Erythroblast (primary cell): ENCODE measurements around the gene SAP130.

Experiments used
- DNase-seq, 2 experiments: peaks; one replicate each; lab custom pipeline; 2025; lab: John Stamatoyannopoulos, UW
- GATA1 ChIP-seq: IDR thresholded peaks from 2 replicates; pipeline ENCODE4 v1.6.1; 2011; ENCODE audit warnings: low read depth, mild to moderate bottlenecking, control low read depth, low read length, moderate library complexity
- POLR2A ChIP-seq: IDR thresholded peaks from 2 replicates; pipeline ENCODE4 v1.6.1; 2011; ENCODE audit warnings: mild to moderate bottlenecking, low read length

The SAP130 gene

GRCh38 chr2:128039535-128039934 lies 11.7 kb upstream of the SAP130 start:
- DNase-seq: no peak
- no peak for TF ChIP-seq GATA1
- TF ChIP-seq POLR2A: no peak

GRCh38 chr2:128038411-128038810 lies 10.6 kb upstream of the SAP130 start:
- TF ChIP-seq GATA1 (no peak), POLR2A (no peak)
- DNase-seq: no peak

- TF ChIP-seq GATA1 (no peak), POLR2A (no peak)
- DNase-seq: no peak
Measured at GRCh38 chr2:128037649-128038048, 9.8 kb upstream of the SAP130 start.

- DNase-seq: no peak
- TF ChIP-seq GATA1 (no peak), POLR2A (no peak)
Measured at GRCh38 chr2:128036748-128037607, 9.1 kb upstream of the SAP130 start.

GRCh38 chr2:128032092-128032491 lies 4.2 kb upstream of the SAP130 start:
- TF ChIP-seq GATA1 (no peak), POLR2A (no peak)
- DNase-seq: no peak

GRCh38 chr2:128028668-128029054 lies 802 bp upstream of the SAP130 start:
- peak; percentile 80 to 93 for DNase-seq
- TF ChIP-seq POLR2A (no peak), GATA1 (no peak)

GRCh38 chr2:128027278-128027800 lies 520 bp downstream of the SAP130 start:
- DNase-seq: peak; percentile 99
- TF ChIP-seq GATA1 (no peak), POLR2A (no peak)

- TF ChIP-seq GATA1: no peak
- no peak for TF ChIP-seq POLR2A
- DNase-seq: peak; percentile 22 to 45
Measured at GRCh38 chr2:128026448-128027277, 1.2 kb downstream of the SAP130 start.

- no peak for DNase-seq
- TF ChIP-seq GATA1: no peak
- TF ChIP-seq POLR2A: no peak
Measured at GRCh38 chr2:128024816-128025215, 3.0 kb downstream of the SAP130 start.

- DNase-seq: no peak
- TF ChIP-seq GATA1: no peak
Measured at GRCh38 chr2:128017561-128017960, 10.3 kb downstream of the SAP130 start.

GRCh38 chr2:128016620-128017019 lies 11.2 kb downstream of the SAP130 start:
- no peak for DNase-seq
- no peak for TF ChIP-seq POLR2A
- no peak for TF ChIP-seq GATA1

GRCh38 chr2:128012698-128013097 lies 15.2 kb downstream of the SAP130 start:
- no peak for TF ChIP-seq GATA1
- TF ChIP-seq POLR2A: no peak
- no peak for DNase-seq

- peak in 1 of 2 experiments; percentile 27 for DNase-seq
- TF ChIP-seq POLR2A: no peak
- TF ChIP-seq GATA1: no peak
Measured at GRCh38 chr2:128008074-128008672, 19.7 kb downstream of the SAP130 start.

- TF ChIP-seq GATA1: no peak
- no peak for TF ChIP-seq POLR2A
Measured at GRCh38 chr2:128004509-128004908, 23.4 kb downstream of the SAP130 start.

More at GRCh38 chr2:128004509-128004908, 23.4 kb downstream of the SAP130 start:
- no peak for DNase-seq
